GM19035 (cell line): ENCODE data around the gene COPS9.

Experiments used
- ATAC-seq: cut with Tn5 transposase; IDR thresholded peaks from one replicate; pipeline ENCODE4 v1.9.1; 2021; ENCODE audit not compliant: unreplicated experiment

Gene COPS9

DNA sequence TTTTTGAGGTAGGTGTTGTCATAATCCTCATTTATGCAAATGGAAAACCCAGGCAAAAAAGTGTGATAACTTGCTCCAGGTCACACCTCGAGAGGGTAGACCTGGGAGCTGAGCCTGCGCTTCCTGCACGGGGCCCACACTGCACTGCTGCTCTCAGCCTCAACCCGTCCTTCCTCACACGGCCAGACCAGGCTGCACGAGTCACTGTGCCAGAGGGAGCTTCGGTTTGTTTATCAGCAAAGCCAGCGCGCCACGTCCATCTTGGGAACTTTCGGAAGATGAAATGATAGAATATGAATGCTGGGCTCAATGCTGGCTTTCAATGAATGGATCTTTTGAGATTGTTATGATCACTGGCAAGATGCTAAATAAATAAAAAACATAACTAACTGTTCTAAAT is 14.4 kb downstream of the COPS9 start:
- ATAC-seq = no peak

DNA sequence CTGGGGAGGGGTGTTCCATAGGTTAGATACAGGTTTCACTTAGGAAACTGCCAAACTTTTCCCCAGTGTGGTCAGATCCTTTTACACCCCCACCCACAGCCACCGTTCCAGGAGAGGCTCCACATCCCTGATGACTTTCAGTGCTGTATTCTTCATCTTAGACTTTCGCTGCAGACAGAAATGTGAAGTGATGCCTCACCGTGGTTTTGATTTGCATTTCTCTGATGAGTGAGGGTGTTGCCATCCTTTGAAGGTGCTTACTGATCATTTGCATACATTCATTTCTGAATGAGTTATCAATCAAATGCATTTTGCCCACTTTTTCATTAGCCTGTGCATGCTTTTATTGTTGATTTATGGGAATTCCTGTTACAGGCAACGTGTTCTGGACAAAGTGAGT is 14.9 kb downstream of the COPS9 start:
- ATAC-seq = peak; percentile 62

DNA sequence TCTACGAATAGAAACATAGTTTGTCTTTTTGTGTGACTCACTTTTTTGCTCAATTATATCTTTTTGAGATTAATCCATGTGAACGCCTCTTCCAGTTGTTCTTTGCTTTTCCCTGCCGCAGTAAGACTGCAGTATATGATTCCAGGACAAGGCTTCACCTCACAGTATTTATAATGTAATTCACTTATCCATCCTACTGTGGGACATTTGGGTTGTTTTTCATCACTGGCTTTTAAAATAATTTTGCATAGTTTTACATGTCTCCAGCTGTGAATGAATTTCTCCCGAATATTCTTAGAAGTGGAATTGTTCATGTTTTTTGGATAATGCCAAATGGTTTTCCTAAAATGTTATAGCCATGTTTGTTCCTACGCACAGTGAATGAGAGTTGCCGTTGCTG is 21.9 kb downstream of the COPS9 start:
- ATAC-seq = no peak

DNA sequence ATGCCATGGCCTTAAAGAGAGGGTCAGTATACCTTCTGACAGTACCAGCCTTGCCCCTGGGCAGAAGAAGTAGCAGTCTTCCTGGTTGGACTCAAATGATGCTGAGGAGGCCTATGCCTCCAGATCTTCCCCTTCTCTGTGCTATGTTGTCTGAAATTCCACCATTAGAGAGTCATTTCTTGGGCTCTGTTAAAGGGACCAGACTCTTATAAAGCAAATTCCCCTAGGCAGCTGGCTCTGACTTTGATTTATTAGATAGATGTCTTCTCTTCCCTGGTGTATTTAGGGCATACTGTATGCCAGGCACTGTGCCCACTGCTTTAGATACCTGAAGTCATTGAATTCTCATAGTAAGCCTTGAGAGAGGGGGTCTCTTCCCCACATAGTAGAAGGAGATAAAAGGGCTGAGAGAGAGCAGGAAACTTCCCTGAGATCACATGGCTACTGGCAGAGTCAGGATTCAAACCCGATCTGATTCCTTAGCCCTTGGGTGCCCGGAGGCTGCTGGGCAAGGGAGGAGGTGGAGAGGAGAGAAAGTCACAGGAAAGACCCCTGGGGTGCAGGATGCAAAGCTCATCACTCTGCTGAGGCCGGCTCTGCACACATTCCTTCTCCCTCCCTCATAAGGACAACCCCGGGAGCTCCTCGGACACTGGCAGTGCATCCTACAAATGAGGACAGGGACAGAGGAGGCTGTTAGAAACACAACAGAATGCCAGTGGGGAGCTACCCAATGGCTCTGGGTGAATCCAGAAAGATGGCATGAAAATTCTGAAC is 23.0 kb downstream of the COPS9 start:
- no peak for ATAC-seq

DNA sequence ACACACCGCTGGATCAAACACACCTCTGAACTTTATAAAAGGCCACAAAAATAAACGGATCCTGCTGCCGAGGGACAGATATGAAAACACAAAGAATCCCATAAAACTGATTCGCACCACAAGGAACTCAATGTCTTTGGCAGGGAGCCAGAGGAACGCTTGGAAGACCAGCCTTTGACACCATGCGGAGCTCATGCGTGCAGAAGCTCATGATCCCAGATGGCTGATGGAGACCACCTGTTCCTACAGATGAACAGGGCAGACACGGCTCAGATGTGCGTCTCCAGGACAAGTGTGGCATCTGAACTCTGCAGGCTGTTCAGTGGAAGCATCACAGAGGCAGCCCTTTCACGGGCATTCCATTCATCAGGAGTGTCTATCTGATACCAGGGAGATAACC is 24.9 kb downstream of the COPS9 start:
- ATAC-seq = no peak

DNA sequence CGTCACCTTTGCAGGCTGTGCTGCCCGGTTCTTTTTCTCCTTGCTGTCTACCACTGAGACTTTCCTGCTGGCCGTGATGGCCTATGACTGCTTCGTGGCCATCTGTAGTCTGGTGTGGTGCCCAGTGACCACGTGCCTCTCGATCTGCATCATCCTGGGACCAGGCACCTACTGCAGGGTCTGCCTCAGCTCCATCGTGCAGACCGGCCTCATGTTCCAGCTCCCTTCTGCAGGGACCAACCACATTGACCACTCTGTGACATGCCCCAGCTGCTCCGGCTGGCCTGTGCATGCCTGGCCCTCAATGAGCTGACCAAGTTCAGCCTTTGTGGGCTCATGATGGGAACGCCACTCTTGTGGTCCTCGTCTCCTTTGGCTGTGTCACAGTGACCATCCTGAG is 26.7 kb downstream of the COPS9 start:
- ATAC-seq = no peak

DNA sequence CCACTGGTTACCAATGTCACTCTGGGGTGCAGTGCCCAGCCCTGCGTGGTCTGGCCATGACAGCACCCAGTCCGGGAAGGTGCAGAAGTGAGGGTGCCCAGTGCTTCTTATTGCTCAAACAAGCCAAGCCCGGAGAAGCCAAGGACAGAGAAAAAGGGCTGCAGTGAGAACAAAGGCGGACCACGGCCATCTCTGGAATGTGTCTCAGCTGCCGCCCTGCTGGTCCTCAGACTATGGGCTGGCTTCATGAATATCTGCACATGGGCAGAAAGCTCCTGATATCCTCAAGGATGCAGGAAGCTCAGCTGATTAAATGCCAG is 28.7 kb downstream of the COPS9 start:
- ATAC-seq = no peak

DNA sequence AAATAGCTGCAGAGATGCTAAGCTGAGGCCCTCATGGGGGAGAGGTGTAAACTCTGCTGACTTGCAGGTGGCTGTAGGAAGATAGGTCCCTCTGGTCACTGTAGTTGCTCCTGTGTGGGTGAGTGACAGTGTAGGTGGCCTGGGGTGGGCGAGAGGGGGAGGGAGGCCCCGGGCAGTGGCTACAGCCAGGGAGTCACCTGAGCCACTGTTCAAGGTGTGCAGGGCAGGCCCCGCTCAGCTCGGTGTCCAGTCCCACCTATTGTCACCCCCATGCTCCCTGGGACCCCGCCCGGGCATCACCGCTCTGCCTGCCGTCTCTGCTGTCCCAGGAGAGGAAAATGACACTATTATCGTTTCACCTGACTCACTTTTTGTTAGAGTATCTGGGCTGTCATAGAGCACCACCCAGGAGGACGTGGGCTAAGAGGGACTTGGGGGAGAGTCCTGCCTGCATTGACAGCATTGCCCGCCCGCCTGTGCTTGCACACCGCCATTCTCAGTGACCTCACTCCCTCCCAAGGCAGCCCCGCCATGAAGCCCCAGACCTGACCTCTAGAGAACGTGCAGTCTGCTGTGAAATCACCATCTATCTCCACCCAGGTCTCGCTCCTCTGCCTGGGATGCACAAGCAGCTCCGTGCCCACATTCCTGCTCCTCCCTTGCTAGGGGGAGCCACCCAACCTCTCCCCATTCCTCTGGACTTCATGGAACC is 29.2 kb downstream of the COPS9 start:
- no peak for ATAC-seq

DNA sequence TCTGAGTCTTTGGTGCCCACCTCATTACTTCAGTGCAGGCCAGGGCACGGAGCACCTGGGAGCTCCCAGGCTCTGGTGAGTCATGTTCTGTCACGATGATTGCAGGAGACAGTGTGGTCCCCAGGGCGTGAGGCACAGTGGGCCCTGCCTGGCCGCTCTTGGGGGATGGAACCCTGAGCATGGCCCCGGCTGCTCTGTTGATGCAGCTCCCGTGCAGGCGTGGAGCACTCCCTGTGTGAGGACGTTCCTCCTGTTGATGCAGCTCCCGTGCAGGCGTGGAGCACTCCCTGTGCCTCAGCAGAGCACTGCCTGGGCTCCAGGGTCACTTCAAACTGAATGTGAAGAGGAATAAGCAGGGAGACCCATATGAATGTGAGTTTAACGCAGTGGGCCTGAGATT is 30.1 kb downstream of the COPS9 start:
- no peak for ATAC-seq

DNA sequence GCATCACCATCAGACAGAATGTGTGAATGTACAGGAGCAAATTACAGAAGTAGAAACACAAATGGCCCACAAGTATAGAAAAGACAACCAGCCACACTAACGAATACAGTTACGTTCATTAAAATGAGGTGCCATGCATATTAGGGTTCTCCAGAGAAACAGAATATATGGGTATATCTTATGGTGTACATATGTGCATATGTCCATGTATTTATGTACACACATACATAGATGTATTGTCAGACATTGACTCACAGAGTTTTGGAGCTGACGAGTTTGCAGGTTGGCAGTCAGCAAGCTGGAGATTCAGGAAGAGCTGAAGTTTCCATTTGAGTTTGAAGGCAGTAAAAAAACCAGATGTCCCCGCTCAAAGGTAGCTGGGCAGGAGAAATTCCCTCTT is 33.0 kb downstream of the COPS9 start:
- ATAC-seq = no peak

DNA sequence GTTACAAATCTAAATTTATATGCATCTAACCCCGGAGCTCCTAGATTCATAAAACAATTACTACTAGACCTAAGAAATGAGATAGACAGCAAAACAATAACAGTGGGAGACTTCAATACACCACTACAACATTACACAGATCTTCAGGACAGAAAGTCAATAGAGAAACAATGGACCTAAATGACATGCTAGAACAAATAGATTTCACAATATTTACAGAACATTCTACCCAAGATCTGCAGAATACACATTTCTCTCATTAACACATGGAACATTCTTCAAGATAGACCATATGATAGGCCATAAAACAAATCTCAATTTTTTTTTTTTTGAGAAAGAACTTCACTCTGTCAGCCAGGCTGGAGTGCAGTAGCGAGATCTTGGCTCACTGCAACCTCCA is 37.8 kb downstream of the COPS9 start:
- ATAC-seq = no peak

DNA sequence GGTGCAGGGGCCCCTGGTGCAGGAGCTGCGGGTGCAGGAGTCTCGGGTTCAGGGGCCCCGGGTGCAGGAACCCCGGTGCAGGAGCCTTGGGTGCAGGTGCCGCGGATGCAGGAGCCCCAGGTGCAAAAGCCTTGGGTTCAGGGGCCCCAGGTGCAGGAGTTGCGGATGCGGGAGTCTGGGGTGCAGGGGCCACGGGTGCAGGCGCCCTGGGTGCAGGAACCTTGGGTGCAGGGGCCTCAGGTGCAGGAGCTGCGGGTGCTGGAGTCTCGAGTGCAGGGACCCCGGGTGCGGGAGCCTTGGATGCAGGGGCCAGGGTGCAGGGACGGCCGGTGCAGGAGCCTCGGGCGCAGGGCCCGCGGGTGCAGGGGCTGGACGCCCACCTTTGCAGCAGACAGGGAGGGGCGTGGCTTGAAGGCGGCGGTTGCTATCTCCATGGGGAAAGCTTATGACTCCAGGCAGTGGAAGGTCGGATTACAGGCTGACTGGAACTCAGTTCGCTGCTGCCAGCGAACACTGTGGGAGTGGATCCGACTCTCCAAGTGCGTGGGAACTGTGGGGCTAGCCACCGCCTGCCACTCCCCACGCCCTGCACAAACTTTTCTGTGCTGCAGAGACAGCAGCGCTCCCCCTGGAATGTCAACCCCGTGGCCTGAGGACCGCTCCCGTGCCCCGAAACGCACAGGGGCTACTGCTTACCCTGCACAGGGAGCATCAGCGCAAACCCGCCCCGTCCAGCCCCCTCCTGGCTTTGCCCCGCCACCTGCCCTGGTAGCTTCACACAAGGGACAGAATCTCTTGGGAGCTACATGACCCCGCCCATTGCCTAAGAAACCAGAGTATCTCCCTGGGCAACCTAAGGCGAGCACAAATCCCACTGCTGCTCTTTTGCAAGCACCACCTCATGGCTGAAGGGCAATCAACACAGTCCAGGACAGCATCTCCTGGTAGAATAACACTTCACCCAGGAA is 40.3 kb downstream of the COPS9 start:
- no peak for ATAC-seq

DNA sequence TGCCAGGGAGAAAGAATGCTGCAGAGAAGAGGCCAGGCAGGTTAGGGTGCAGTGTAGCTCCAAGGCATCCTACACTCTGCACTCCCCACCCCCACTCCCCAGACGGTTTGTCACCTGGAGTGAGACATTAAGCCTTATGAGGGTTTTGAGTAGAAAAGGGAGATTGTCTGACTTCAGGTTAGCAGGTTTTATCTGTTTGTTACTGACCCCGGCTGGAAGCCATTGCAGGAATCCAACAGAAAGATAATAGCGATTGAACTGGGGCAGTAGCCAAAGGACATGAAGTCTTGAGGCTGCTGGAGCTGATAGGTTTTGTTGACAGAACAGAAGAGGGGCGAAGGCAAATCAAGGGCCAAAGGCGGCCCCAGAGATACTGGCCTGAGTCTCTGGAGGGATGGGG is 46.8 kb downstream of the COPS9 start:
- ATAC-seq = no peak

DNA sequence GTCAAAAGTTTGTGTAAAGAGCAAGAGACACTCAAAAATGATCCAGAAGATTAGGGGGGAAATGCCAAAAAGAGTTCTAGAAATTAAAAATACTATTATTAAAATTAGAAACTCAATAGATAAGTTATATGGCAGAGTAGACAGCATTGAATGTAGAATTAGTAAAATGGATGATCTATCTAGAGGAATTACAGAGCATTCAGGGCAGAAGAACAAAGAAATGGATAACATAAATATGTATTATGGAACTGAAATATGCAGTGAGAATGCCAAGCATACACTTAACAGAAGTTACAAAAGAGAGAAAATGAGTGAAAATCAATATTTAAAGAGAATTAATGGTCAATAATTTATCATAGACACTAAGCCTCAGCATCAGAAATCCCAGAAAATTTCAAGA is 49.5 kb downstream of the COPS9 start:
- no peak for ATAC-seq
